HCT116 (cell line): Measurements from ENCODE around the gene FABP6. TPM values are rescaled to one million over a fixed set of nuclear protein-coding genes. Genes with fewer than 3 reads are reported as not detected.

Source experiments
- ATAC-seq: fragments of 200-7000 bp; cut with Tn5 transposase; 2 replicates; pipeline ENCODE4 v1.9.1; 2020; ENCODE audit warnings: mild to moderate bottlenecking, moderate library complexity
- BruUV-seq: library from RNA; stranded (reverse); fragments of 400-500 nt; replicated peaks from 2 replicates; lab custom pipeline; 2021; lab: Mats Ljungman, UMichigan
- CTCF ChIA-PET: fragments of 300-600 bp; sonication (Branson Sonifier 250); formaldehyde crosslinking; loops from one replicate; lab custom pipeline; 2021; ENCODE audit warnings: antibody characterized with exemption; lab: Charles Lee
- POLR2A ChIA-PET: fragments of 300-600, 350-600 bp; sonication (Branson Sonifier 250); formaldehyde crosslinking; loops from one replicate; lab custom pipeline; 2021; ENCODE audit warnings: antibody characterized with exemption; lab: Charles Lee
- RAD21 ChIA-PET, 2 experiments: fragments of 300-600 bp; sonication (Branson Sonifier 250); formaldehyde crosslinking; loops; one replicate each; lab custom pipeline; 2023; ENCODE audit warnings: low total read pairs in 2 of 2; ENCODE audit not compliant: uncharacterized antibody in 2 of 2, unreplicated experiment in 2 of 2, low non-redundant PET in 1 of 2; lab: Charles Lee
- DNase-seq: peaks from one replicate; pipeline ENCODE4 v3.0.0-alpha.2; 2010; ENCODE audit warnings: low read depth, low spot score
- H2AFZ ChIP-seq: fragments of 200-600 bp; shearing (Covaris generic), sonication (generic); 2 replicates; pipeline ENCODE4 v1.6.1; 2017; ENCODE audit warnings: low read depth, mixed run types, mixed read lengths, antibody characterized with exemption, low read length; ENCODE audit not compliant: poor library complexity, severe bottlenecking
- H3K27ac ChIP-seq: 2 replicates; pipeline ENCODE4 v1.5.1; 2012; ENCODE audit warnings: low read depth, low read length
- H3K27me3 ChIP-seq: fragments of 200-600 bp; sonication (generic); 2 replicates; pipeline ENCODE4 v1.6.1; 2016; ENCODE audit warnings: mixed run types, low read length, mixed read lengths; ENCODE audit not compliant: insufficient read depth
- H3K36me3 ChIP-seq, 2 experiments: fragments of 200-500 bp in 1 of 2; fragments of 200-600 bp in 1 of 2; sonication (Bioruptor generic) in 1 of 2; sonication (generic) in 1 of 2; 2 replicates each; pipeline versions ENCODE4 v1.5.1 to v1.6.1; 2014 to 2016; ENCODE audit warnings: low read length in 2 of 2, inconsistent platforms in 1 of 2, mixed read lengths in 1 of 2, mixed run types in 1 of 2; ENCODE audit not compliant: insufficient read depth in 2 of 2, control insufficient read depth in 1 of 2
- H3K4me1 ChIP-seq, 2 experiments: fragments of 200-600 bp in 1 of 2; sonication (generic) in 1 of 2; 2 replicates each; pipeline versions ENCODE4 v1.5.1 to v1.6.1; 2012 to 2017; ENCODE audit warnings: low read length in 2 of 2, inconsistent platforms in 1 of 2, mild to moderate bottlenecking in 1 of 2, mixed read lengths in 1 of 2, mixed run types in 1 of 2, moderate library complexity in 1 of 2; ENCODE audit not compliant: insufficient read depth in 2 of 2, control insufficient read depth in 1 of 2
- H3K4me2 ChIP-seq: fragments of 200-600 bp; sonication (generic); 2 replicates; pipeline ENCODE4 v1.6.1; 2017; ENCODE audit warnings: mixed run types, low read length, mixed read lengths
- H3K4me3 ChIP-seq, 2 experiments: fragments of 200-600 bp in 1 of 2; sonication (generic) in 1 of 2; replicated peaks in 1 of 2; 2 replicates each; pipeline ENCODE4 v1.5.1; 2011 to 2016; ENCODE audit warnings: low read length in 2 of 2, control low read depth in 1 of 2, low read depth in 1 of 2, mild to moderate bottlenecking in 1 of 2, mixed read lengths in 1 of 2, mixed run types in 1 of 2
- H3K79me2 ChIP-seq: fragments of 200-600 bp; sonication (generic); 2 replicates; pipeline ENCODE4 v1.6.1; 2017; ENCODE audit warnings: mild to moderate bottlenecking, mixed run types, low read length, moderate library complexity, mixed read lengths; ENCODE audit not compliant: insufficient read depth
- H3K9ac ChIP-seq: fragments of 200-600 bp; sonication (generic); 2 replicates; pipeline ENCODE4 v1.6.1; 2016; ENCODE audit warnings: low read length, mixed read lengths
- H3K9me2 ChIP-seq: fragments of 200-600 bp; sonication (generic), shearing (Covaris generic); 2 replicates; pipeline ENCODE4 v1.6.1; 2017; ENCODE audit warnings: mixed run types, mild to moderate bottlenecking, moderate library complexity; ENCODE audit not compliant: insufficient read depth
- H3K9me3 ChIP-seq, 2 experiments: fragments of 200-500 bp in 1 of 2; fragments of 200-600 bp in 1 of 2; sonication (Bioruptor generic) in 1 of 2; sonication (generic) in 1 of 2; 2 replicates each; pipeline ENCODE4 v1.6.1; 2014 to 2017; ENCODE audit warnings: low read length in 2 of 2, mixed read lengths in 2 of 2, inconsistent platforms in 1 of 2, low read depth in 1 of 2, mild to moderate bottlenecking in 1 of 2, mixed run types in 1 of 2, moderate library complexity in 1 of 2; ENCODE audit not compliant: control insufficient read depth in 1 of 2, insufficient read depth in 1 of 2
- H4K20me1 ChIP-seq: fragments of 200-600 bp; sonication (generic), shearing (Covaris generic); 2 replicates; pipeline ENCODE4 v1.6.1; 2017; ENCODE audit warnings: mixed run types, mild to moderate bottlenecking, moderate library complexity; ENCODE audit not compliant: insufficient read depth
- ATF3 ChIP-seq: IDR thresholded peaks from 2 replicates; pipeline ENCODE4 v1.6.1; 2012
- CBX3 ChIP-seq: IDR thresholded peaks from 2 replicates; pipeline ENCODE4 v1.6.1; 2012; ENCODE audit warnings: low read depth
- CTCF ChIP-seq, 3 experiments: fragments of 200-600 bp in 1 of 3; sonication (generic) in 1 of 3; IDR thresholded peaks in 2 of 3; conservative IDR thresholded peaks in 1 of 3; 2 replicates each; pipeline ENCODE4 v1.5.1; 2012 to 2017; ENCODE audit warnings: low read depth in 2 of 3, low read length in 2 of 3, antibody characterized with exemption in 1 of 3, borderline replicate concordance in 1 of 3, control low read depth in 1 of 3, mild to moderate bottlenecking in 1 of 3, mixed read lengths in 1 of 3, mixed run types in 1 of 3, moderate library complexity in 1 of 3; ENCODE audit not compliant: insufficient read depth in 1 of 3
- EGR1 ChIP-seq: IDR thresholded peaks from 2 replicates; pipeline ENCODE4 v1.6.1; 2012; ENCODE audit warnings: low read depth
- EZH2phosphoT487 ChIP-seq: fragments of 200-600 bp; IDR thresholded peaks from 2 replicates; pipeline ENCODE4 v1.6.1; 2018; ENCODE audit warnings: antibody characterized with exemption, borderline replicate concordance
- FOSL1 ChIP-seq: IDR thresholded peaks from 2 replicates; pipeline ENCODE4 v1.6.1; 2012; ENCODE audit warnings: low read depth
- JUND ChIP-seq: IDR thresholded peaks from 2 replicates; pipeline ENCODE4 v1.6.1; 2012
- POLR2A ChIP-seq: IDR thresholded peaks from 2 replicates; pipeline ENCODE4 v1.7.0; 2011; ENCODE audit warnings: borderline replicate concordance; ENCODE audit not compliant: insufficient read depth, insufficient read length; ENCODE audit errors: extremely low read depth
- POLR2AphosphoS5 ChIP-seq: IDR thresholded peaks from 2 replicates; pipeline ENCODE4 v1.6.1; 2011; ENCODE audit warnings: mild to moderate bottlenecking, low read depth, low read length, moderate library complexity
- SP1 ChIP-seq: IDR thresholded peaks from 2 replicates; pipeline ENCODE4 v1.6.1; 2012; ENCODE audit warnings: low read depth
- SRF ChIP-seq: IDR thresholded peaks from 2 replicates; pipeline ENCODE4 v1.6.1; 2012; ENCODE audit warnings: low read depth
- YY1 ChIP-seq: IDR thresholded peaks from 2 replicates; pipeline ENCODE4 v1.6.1; 2011; ENCODE audit warnings: low read length, low read depth, moderate library complexity, mild to moderate bottlenecking; ENCODE audit not compliant: insufficient replicate concordance; ENCODE audit errors: extremely low read depth
- intact Hi-C: fragments of 100-400 bp; cut with micrococcal nuclease; formaldehyde crosslinking; loops from 2 replicates; pipeline ENCODE4 v1.10.0; 2022
- total RNA-seq: library from RNA; stranded (reverse); gene quantifications from one replicate; pipeline ENCODE4 v1.2.1, GENCODE V29; 2021; ENCODE audit not compliant: unreplicated experiment

FABP6 gene
- total RNA-seq, 1 experiment from 2014 or later: 8.5 TPM

GRCh38 chr5:160251406-160252155 is 22.3 kb downstream of the FABP6 start (continued):
- TF ChIP-seq FOSL1: no peak
- TF ChIP-seq POLR2AphosphoS5: no peak
- TF ChIP-seq ATF3: no peak
- no peak for TF ChIP-seq SP1
- no peak for TF ChIP-seq SRF
- no peak for TF ChIP-seq JUND
- TF ChIP-seq POLR2A: no peak
- no peak for TF ChIP-seq CBX3
- TF ChIP-seq YY1: no peak
- TF ChIP-seq EGR1: no peak
- no peak for TF ChIP-seq EZH2phosphoT487
- TF ChIP-seq CTCF (IDR thresholded peaks at IDR 0.05 in 2 of 3, conservative IDR thresholded peaks at IDR 0.05 in 1 of 3; ENCODE audit: borderline replicate concordance in 1 of 3, insufficient read depth in 1 of 3, low read depth in 2 of 3, low read length in 2 of 3): no peak

GRCh38 chr5:160252916-160253315 is 23.6 kb downstream of the FABP6 start:
- no TSS peak for BruUV-seq
- CTCF ChIA-PET: no interaction called here

More at GRCh38 chr5:160252916-160253315, 23.6 kb downstream of the FABP6 start:
- Histone ChIP-seq H3K9me3 (no peaks in the 10 kb centered on the region), H3K27me3 (no peaks in the 10 kb centered on the region), H3K4me2 (no peak overlapping the region), H2AFZ (no peak overlapping the region), H3K27ac (no peak overlapping the region), H3K9ac (no peak overlapping the region), H3K4me3 (no peak overlapping the region), H3K36me3 (no peaks in the 10 kb centered on the region), H3K4me1 (no peaks in the 10 kb centered on the region), H4K20me1 (no peaks in the 10 kb centered on the region), H3K9me2 (no peaks in the 10 kb centered on the region), H3K79me2 (no peaks in the 10 kb centered on the region)
- no peak for ATAC-seq
- intact Hi-C loops: no loop called here
- RAD21 ChIA-PET: no interaction called here
- POLR2A ChIA-PET: no interaction called here
- no peak for TF ChIP-seq SP1
- TF ChIP-seq EZH2phosphoT487: no peak
- no peak for DNase-seq
